Adipose tissue (tissue), 3 donors: ENCODE data around the gene YAF2. TPM values are rescaled to one million over a fixed set of nuclear protein-coding genes. Genes with fewer than 3 reads are reported as not detected.
"Not testable (repeated sequence)": the region's sequence is repeated elsewhere in the genome, so short reads cannot be mapped to it uniquely, and the experiment has no call there.

Source experiments
- H3K27ac ChIP-seq: one replicate; pipeline ENCODE4 v1.5.1; 2013; ENCODE audit warnings: low read depth, low read length
- whole genome bisulfite sequencing, 3 donors: extraction: QIAGEN DNeasy Blood & Tissue Kit; methylation state at CpG; one replicate each; pipeline ENCODE4 v1.1.7; 2013; 5-methylcytosine and 5-hydroxymethylcytosine counted together
- polyA plus RNA-seq, 3 donors: library from polyadenylated mRNA; stranded (reverse); fragments of 200-250 nt; gene quantifications; one replicate each; pipeline ENCODE4 v1.2.3, GENCODE V29; 2013
- donor health status: healthy with polysubstance abuse.
- donor health status: Bipolar disorder and iron deficiency.
- donor health status: healthy.

YAF2 gene
- polyA plus RNA-seq, 3 donors, result 4.4 to 12.8 (median 8.7) TPM

- 83 to 92% (median 91%) methylated on average over 6 of the region's 6 CpGs for WGBS, 3 donors
- H3K27ac ChIP-seq, result no peak overlapping the region
Measured at GRCh38 chr12:42260518-42260917, 22.5 kb upstream of the YAF2 start.

DNA sequence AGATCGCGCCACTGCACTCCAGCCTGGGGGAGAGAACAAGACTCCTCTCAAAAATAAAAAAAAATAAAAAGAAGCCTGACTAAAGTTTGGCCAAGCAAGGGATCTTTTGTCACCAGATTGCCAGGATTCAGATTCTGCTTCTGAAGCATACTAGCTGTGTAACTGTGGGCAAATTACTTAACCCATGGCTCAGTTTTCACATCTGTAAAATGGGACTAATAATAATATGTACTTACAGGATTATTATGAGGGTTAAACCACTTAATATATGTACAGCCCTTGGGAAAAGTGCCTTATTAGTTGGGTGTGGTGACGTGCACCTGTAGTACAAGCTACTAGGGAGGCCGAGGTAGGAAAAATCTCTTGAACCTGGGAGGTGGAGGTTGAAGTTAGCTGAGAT lies 21.7 kb upstream of the YAF2 start:
- no peak overlapping the region for H3K27ac ChIP-seq
- 97 to 99% (median 98%) methylated on average over 4 of the region's 4 CpGs for WGBS, 3 donors

DNA sequence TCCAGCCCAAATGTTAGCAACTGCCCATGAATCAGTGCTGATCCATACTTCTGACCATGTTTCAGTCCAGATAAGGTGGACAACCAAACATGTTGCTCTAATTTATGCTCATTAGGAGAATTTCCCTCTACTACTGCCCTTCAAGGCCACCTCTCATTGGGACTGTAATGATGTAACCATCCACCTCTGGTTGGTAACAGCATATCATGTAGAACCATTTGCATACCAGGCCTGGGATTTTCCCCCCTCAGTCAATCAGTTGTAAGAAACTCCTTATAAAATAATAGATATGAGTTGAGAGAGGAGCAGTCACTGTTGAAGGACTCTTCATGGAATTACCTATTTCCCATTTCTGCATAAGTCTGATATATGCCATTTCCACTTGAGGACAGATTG lies 17.8 kb upstream of the YAF2 start:
- H3K27ac ChIP-seq, result no peak overlapping the region

- H3K27ac ChIP-seq, result no peak overlapping the region
- 90 to 99% (median 97%) methylated on average over 2 of the region's 2 CpGs for WGBS, 3 donors
Measured at GRCh38 chr12:42255221-42255865, 17.3 kb upstream of the YAF2 start.

GRCh38 chr12:42252645-42253044 lies 14.6 kb upstream of the YAF2 start:
- 79 to 93% (median 85%) methylated on average over 1 of the region's 1 CpG for WGBS, 3 donors

DNA sequence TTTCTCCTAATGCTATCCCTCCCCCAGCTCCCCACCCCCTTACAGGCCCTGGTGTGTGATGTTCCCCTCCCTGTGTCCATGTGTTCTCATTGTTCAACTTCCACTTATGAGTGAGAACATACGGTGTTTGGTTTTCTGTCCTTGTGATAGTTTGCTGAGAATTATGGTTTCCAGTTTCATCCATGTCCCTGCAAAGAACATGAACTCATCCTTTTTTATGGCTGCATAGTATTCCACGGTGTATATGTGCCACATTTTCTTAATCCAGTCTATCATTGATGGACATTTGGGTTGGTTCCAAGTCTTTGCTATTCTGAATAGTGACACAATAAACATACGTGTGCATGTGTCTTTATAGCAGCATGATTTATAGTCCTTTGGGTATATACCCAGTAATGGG lies 11.0 kb upstream of the YAF2 start:
- WGBS, 3 donors, result 80 to 92% (median 84%) methylated on average over 3 of the region's 3 CpGs
- not testable (repeated sequence) for H3K27ac ChIP-seq

More at GRCh38 chr12:42252645-42253044, 14.6 kb upstream of the YAF2 start:
- not testable (repeated sequence) for H3K27ac ChIP-seq

GRCh38 chr12:42240131-42240750 lies 2.2 kb upstream of the YAF2 start:
- 87 to 93% (median 92%) methylated on average over 11 of the region's 11 CpGs for WGBS, 3 donors

GRCh38 chr12:42237853-42238239 lies 202 bp downstream of the YAF2 start:
- 0% methylated on average over 4 to 54 of the region's 54 CpGs for WGBS, 3 donors

More at GRCh38 chr12:42240131-42240750, 2.2 kb upstream of the YAF2 start:
- H3K27ac ChIP-seq, result no peak overlapping the region

GRCh38 chr12:42237052-42237852 lies 796 bp downstream of the YAF2 start:
- peak overlapping the region; percentile 70 for H3K27ac ChIP-seq
- 0 to 1% (median 0%) methylated on average over 44 to 56 of the region's 56 CpGs for WGBS, 3 donors

More at GRCh38 chr12:42237853-42238239, 202 bp downstream of the YAF2 start:
- peak overlapping the region; percentile 70 for H3K27ac ChIP-seq

DNA sequence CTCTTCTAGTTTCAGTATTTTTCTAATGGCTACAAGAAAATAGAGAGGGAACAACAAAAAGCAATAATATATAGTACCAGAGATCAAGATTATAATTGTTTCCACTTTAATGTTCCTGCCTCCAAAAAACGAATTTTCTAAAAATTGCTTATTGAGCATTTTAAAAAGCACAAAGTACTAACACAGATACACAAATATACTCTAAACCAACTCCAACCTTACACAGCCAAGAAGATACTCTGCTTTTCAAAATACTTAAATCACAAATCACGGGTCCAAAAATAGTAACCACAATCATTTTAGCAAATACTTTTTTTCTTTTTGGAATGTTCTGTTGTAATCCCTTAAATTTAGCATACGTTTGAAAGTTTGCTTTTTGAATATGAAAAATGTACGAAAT lies 2.0 kb downstream of the YAF2 start:
- no peak overlapping the region for H3K27ac ChIP-seq
- WGBS, 3 donors, result 61 to 72% (median 68%) methylated on average over 4 of the region's 4 CpGs

- WGBS, 3 donors, result 3 to 11% (median 3%) methylated on average over 1 of the region's 1 CpG
- H3K27ac ChIP-seq, result no peak overlapping the region
Measured at GRCh38 chr12:42235426-42235825, 2.6 kb downstream of the YAF2 start.

DNA sequence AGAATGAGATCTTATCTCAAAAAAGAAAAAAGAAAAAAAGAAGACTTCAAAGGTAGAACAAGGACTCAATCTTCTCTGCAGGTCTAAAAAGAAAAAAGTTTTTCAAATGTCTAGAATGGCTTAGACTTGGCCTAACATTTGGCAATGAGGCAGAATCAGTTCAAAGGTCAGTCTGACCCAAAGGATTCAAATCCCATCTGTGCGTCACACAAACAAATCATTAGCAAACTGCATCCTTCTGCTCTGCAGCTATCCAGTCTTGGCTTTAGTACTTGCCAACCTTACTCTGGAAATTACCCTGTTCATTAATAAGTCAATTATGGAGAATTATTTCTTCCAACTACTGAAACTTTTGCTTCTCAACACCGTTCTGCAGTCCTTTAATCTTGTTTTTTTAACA lies 3.1 kb downstream of the YAF2 start:
- 44 to 57% (median 57%) methylated on average over 2 of the region's 2 CpGs for WGBS, 3 donors
- H3K27ac ChIP-seq, result no peak overlapping the region

GRCh38 chr12:42227525-42227924 lies 10.5 kb downstream of the YAF2 start:
- not testable (repeated sequence) for H3K27ac ChIP-seq
- 93 to 99% (median 95%) methylated on average over 9 to 26 of the region's 30 CpGs for WGBS, 3 donors

DNA sequence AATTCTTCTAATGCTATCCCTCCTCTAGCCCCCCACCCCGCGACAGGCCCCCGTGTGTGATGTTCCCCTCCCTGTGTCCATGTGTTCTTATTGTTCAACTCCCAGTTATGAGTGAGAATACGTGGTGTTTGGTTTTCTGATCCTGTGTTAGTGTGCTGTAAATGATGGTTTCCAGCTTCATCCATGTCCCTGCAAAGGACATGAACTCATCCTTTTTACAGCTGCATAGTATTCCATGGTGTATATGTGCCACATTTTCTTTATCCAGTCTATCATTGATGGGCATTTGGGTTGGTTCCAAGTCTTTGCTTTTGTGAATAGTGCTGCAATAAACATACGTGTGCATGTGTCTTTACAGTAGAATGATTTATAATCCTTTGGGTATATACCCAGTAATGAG lies 13.5 kb downstream of the YAF2 start:
- not testable (repeated sequence) for H3K27ac ChIP-seq
- 95 to 99% (median 98%) methylated on average over 5 of the region's 5 CpGs for WGBS, 3 donors

DNA sequence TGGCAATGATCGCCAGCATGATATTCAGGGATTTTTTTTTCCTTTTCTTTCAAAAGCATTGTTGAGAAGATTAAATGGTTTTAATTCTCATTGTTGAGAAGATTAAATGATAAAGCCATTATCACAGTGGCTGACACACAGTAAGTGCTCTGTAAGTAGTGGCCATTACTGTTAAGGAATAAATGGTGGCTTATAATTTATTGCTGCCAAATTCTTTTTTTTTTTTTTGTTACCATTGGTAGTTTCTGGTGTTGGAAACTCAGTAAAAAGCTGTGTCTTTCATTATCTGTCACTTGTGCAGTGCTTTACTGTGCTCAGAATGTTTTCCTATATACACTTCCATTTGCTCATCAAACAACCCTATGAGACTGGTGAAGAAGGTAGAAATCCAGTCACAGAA lies 15.3 kb downstream of the YAF2 start:
- H3K27ac ChIP-seq, result no peak overlapping the region
- 98 to 100% (median 99%) methylated on average over 1 of the region's 1 CpG for WGBS, 3 donors

- 83 to 84% (median 84%) methylated on average over 2 of the region's 2 CpGs for WGBS, 3 donors
- no peak overlapping the region for H3K27ac ChIP-seq
Measured at GRCh38 chr12:42221726-42222125, 16.3 kb downstream of the YAF2 start.

DNA sequence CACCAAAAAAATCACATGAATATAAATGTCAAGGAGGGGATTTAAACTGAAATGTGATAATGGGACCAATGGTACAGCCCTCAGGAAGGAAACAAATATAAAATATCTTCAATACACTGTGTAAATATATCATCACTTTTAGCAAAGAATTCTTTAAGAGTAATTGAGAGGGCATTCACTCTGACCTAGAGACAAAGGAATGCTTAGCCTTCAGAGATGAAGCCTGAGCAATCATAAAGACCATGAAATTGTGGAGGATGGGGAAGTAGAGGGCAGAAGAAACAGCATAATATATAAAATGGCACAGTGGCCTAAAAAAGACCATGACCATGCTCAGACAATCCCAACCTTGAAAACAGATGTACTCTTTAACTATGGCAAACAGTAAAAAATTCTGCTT lies 20.4 kb downstream of the YAF2 start:
- no peak overlapping the region for H3K27ac ChIP-seq

GRCh38 chr12:42216737-42217136 lies 21.3 kb downstream of the YAF2 start:
- 93 to 98% (median 98%) methylated on average over 1 of the region's 1 CpG for WGBS, 3 donors
- H3K27ac ChIP-seq, result no peak overlapping the region

DNA sequence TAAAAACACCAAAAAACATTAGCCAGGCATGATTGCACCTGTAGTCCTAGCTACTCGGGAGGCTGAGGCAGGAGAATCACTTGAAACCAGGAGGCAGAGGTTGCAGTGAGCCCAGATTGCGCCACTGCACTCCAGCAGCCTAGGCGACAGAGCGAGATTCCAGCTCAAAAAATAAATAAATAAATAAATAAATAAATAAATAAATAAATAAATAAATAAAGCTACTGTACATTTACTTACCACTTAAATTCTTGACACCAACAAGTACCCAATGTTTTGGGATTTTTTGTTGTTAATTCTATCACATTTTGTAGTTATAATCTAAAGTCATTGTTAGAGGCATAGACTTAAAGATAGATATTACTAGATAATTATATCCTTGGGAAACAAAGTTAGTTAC lies 22.3 kb downstream of the YAF2 start:
- 94 to 99% (median 97%) methylated on average over 4 of the region's 4 CpGs for WGBS, 3 donors
- not testable (repeated sequence) for H3K27ac ChIP-seq
